Mesothelial cell of epicardium (in vitro differentiated cells): ENCODE results near the gene OLIG3. TPM values are rescaled to one million over a fixed set of nuclear protein-coding genes. Genes with fewer than 3 reads are reported as not detected.

Experiments
- DNase-seq, 2 experiments: peaks; one replicate each; pipeline ENCODE4 v3.0.0; 2021; ENCODE audit warnings: low spot score in 2 of 2; ENCODE audit not compliant: unreplicated experiment in 2 of 2
- H3K27ac Mint-ChIP-seq: 2 replicates; pipeline ENCODE4 v1.8.0; 2021; ENCODE audit warnings: mixed read lengths
- H3K27me3 Mint-ChIP-seq: 2 replicates; pipeline ENCODE4 v1.8.0; 2021; ENCODE audit warnings: low read depth, mixed read lengths
- H3K36me3 Mint-ChIP-seq: 2 replicates; pipeline ENCODE4 v1.8.0; 2021; ENCODE audit warnings: mixed read lengths
- H3K4me1 Mint-ChIP-seq: 2 replicates; pipeline ENCODE4 v1.8.0; 2021; ENCODE audit warnings: mixed read lengths
- H3K4me3 Mint-ChIP-seq: 2 replicates; pipeline ENCODE4 v1.8.0; 2021; ENCODE audit warnings: mild to moderate bottlenecking, moderate library complexity, mixed read lengths
- H3K9me3 Mint-ChIP-seq: 2 replicates; pipeline ENCODE4 v1.8.0; 2021; ENCODE audit warnings: mixed read lengths
- CTCF ChIP-seq: fragments of 200-600 bp; sonication (generic); IDR thresholded peaks from one replicate; pipeline ENCODE4 v1.5.0; 2021; ENCODE audit warnings: antibody characterized with exemption; ENCODE audit not compliant: unreplicated experiment
- total RNA-seq: library from RNA; stranded (reverse); gene quantifications from 3 replicates; pipeline ENCODE4 v1.2.1, GENCODE V29; 2021

Gene OLIG3
- total RNA-seq, 1 donor from 2014 or later, result 0.34 TPM

- Mint-ChIP-seq H3K9me3 (no peaks in the 10 kb centered on the region), H3K4me3 (no peak overlapping the region)
These were observed 951 bp upstream of the OLIG3 start for GRCh38 chr6:137494988-137495702.

GRCh38 chr6:137493218-137494038 is 766 bp downstream of the OLIG3 start:
- Mint-ChIP-seq H3K36me3 (no peaks in the 10 kb centered on the region), H3K27me3 (peaks cover 100% of the 10 kb centered on the region), H3K4me1 (peaks cover 44% of the 10 kb centered on the region), H3K4me3 (peak overlapping the region; percentile 46), H3K9me3 (no peaks in the 10 kb centered on the region), H3K27ac (no peak overlapping the region)
- DNase-seq, result no peak
- no peak for TF ChIP-seq CTCF

More at GRCh38 chr6:137494988-137495702, 951 bp upstream of the OLIG3 start:
- H3K4me1 Mint-ChIP-seq, result peaks cover 31% of the 10 kb centered on the region
- H3K27ac Mint-ChIP-seq, result no peak overlapping the region
- H3K27me3 Mint-ChIP-seq, result peaks cover 98% of the 10 kb centered on the region
- DNase-seq, result no peak
- no peak for TF ChIP-seq CTCF
- no peaks in the 10 kb centered on the region for H3K36me3 Mint-ChIP-seq

GRCh38 chr6:137492289-137493217 is 1.6 kb downstream of the OLIG3 start:
- Mint-ChIP-seq H3K4me3 (no peak overlapping the region), H3K4me1 (peaks cover 39% of the 10 kb centered on the region), H3K27ac (no peak overlapping the region), H3K9me3 (no peaks in the 10 kb centered on the region), H3K36me3 (no peaks in the 10 kb centered on the region), H3K27me3 (peaks cover 100% of the 10 kb centered on the region)
- DNase-seq, result no peak
- no peak for TF ChIP-seq CTCF

GRCh38 chr6:137491478-137491877 is 2.7 kb downstream of the OLIG3 start:
- Mint-ChIP-seq H3K36me3 (no peaks in the 10 kb centered on the region), H3K9me3 (no peaks in the 10 kb centered on the region), H3K4me3 (no peak overlapping the region), H3K27ac (no peak overlapping the region), H3K27me3 (peaks cover 100% of the 10 kb centered on the region), H3K4me1 (peaks cover 37% of the 10 kb centered on the region)
- no peak for DNase-seq
- no peak for TF ChIP-seq CTCF

GRCh38 chr6:137490961-137491360 is 3.2 kb downstream of the OLIG3 start:
- Mint-ChIP-seq H3K4me3 (no peak overlapping the region), H3K4me1 (peaks cover 37% of the 10 kb centered on the region)

More at GRCh38 chr6:137490961-137491360, 3.2 kb downstream of the OLIG3 start:
- no peak overlapping the region for H3K27ac Mint-ChIP-seq
- peaks cover 100% of the 10 kb centered on the region for H3K27me3 Mint-ChIP-seq
- TF ChIP-seq CTCF, result no peak
- DNase-seq, result no peak
- no peaks in the 10 kb centered on the region for H3K9me3 Mint-ChIP-seq
- H3K36me3 Mint-ChIP-seq, result no peaks in the 10 kb centered on the region
